ENCODE results near the gene RBKS. TPM values are rescaled to one million over a fixed set of nuclear protein-coding genes. Genes with fewer than 3 reads are reported as not detected.

RBKS gene
- total and polyA plus RNA-seq, 2 of the 8 experiments (the other 6 are each of a cell fraction or from before 2014, with no cell fraction given) = 1.1 to 1.5 TPM

GRCh38 chr2:27863146-27863545 is 27.0 kb downstream of the RBKS start:
- Histone ChIP-seq H3K9ac (replicated peaks in 1 of 4; ENCODE audit: extremely low read depth in 1 of 4, low read depth in 3 of 4, low read length in 3 of 4) (no peak overlapping the region), H3K27ac (ENCODE audit: low read depth, low read length) (no peak overlapping the region), H2BK20ac (ENCODE audit: low read length) (no peak overlapping the region), H2BK12ac (ENCODE audit: low read depth, low read length) (no peak overlapping the region), H3K23me2 (ENCODE audit: low read depth, low read length) (no peaks in the 10 kb centered on the region), H3K4me1 (replicated peaks in 1 of 4; ENCODE audit: control insufficient read depth in 3 of 4, insufficient read depth in 4 of 4, low read length in 3 of 4) (no peaks in the 10 kb centered on the region), H3K4ac (replicated peaks; ENCODE audit: insufficient read length, low read depth, low read length) (no peak overlapping the region), H2AFZ (ENCODE audit: low read length) (no peak overlapping the region), H4K91ac (replicated peaks; ENCODE audit: insufficient read length, low read length) (no peak overlapping the region), H3K14ac (ENCODE audit: insufficient read length) (no peak overlapping the region), H4K20me1 (replicated peaks in 1 of 2; ENCODE audit: control insufficient read depth in 1 of 2, insufficient read depth in 2 of 2, low read length in 2 of 2) (no peaks in the 10 kb centered on the region), H3K36me3 (ENCODE audit: control insufficient read depth in 2 of 4, insufficient read depth in 4 of 4, low read length in 3 of 4) (no peaks in the 10 kb centered on the region), H4K5ac (ENCODE audit: insufficient read length, low read depth, low read length) (no peak overlapping the region), H3K9me3 (ENCODE audit: insufficient read depth in 2 of 2, low read depth in 1 of 2, low read length in 1 of 2) (no peaks in the 10 kb centered on the region), H2BK15ac (ENCODE audit: low read length) (no peak overlapping the region), H3K4me2 (ENCODE audit: insufficient read depth in 1 of 2, low read depth in 2 of 2, low read length in 2 of 2) (no peak overlapping the region), H3K18ac (ENCODE audit: extremely low read depth, low read length) (no peak overlapping the region), H2BK120ac (replicated peaks; ENCODE audit: low read depth, low read length) (no peak overlapping the region), H3K27me3 (replicated peaks in 1 of 4; ENCODE audit: control insufficient read depth in 3 of 4, extremely low read depth in 1 of 4, insufficient read depth in 3 of 4, low read length in 3 of 4) (peaks cover 0 to 5% (median under 1%) of the 10 kb centered on the region in 4 experiments; a peak in 1 of 7 replicates), H2AK5ac (ENCODE audit: low read depth, low read length) (no peak overlapping the region), H3K79me2 (ENCODE audit: control insufficient read depth in 1 of 2, insufficient read depth in 2 of 2, low read length in 2 of 2) (no peaks in the 10 kb centered on the region), H3K23ac (ENCODE audit: insufficient read length) (no peak overlapping the region), H3K56ac (replicated peaks; ENCODE audit: insufficient read length, low read depth, low read length) (no peak overlapping the region), H3K4me3 (ENCODE audit: extremely low read depth in 1 of 4, insufficient read depth in 2 of 4, low read depth in 3 of 4, low read length in 4 of 4) (no peak overlapping the region), H2BK5ac (ENCODE audit: low read depth, low read length) (no peak overlapping the region), H4K8ac (ENCODE audit: extremely low read depth, insufficient read depth, low read length) (no peak overlapping the region), H3K79me1 (ENCODE audit: low read depth, low read length) (no peaks in the 10 kb centered on the region)
- FAIRE-seq (no peak), DNase-seq (ENCODE audit: low read depth in 1 of 2, low spot score in 2 of 2) (no peak)
- ChIA-PET POLR2A (ENCODE audit: partially characterized antibody) (no interaction called here), CTCF (ENCODE audit: partially characterized antibody) (no interaction called here)
- 61% methylated on average over 1 of the region's 1 CpG; no CpG with 5 or more reads in 1 of the 2 experiments for WGBS, 2 experiments (ENCODE audit: extremely low coverage in 1 of 2, insufficient coverage in 1 of 2, insufficient read length in 1 of 2, insufficient replicate concordance in 2 of 2, low coverage in 1 of 2, low lambda C conversion rate in 2 of 2, missing lambda C conversion rate in 1 of 2)
- TF ChIP-seq RAD21 (IDR thresholded peaks at IDR 0.05 in 1 of 2, conservative IDR thresholded peaks at IDR 0.05 in 1 of 2; ENCODE audit: low read depth in 2 of 2, low read length in 2 of 2) (no peak), USF2 (IDR thresholded peaks at IDR 0.05; ENCODE audit: low read length) (no peak), BCL11A (IDR thresholded peaks at IDR 0.05; ENCODE audit: low read depth in 2 of 2, low read length in 2 of 2) (no peak), NANOG (IDR thresholded peaks at IDR 0.05; ENCODE audit: insufficient read depth, low read depth, low read length, poor library complexity, severe bottlenecking) (no peak), SUZ12 (IDR thresholded peaks at IDR 0.05; ENCODE audit: low read length) (no peak)

Data from H1 (cell line).